Sigmoid colon (tissue), 4 donors: Measurements from ENCODE around the gene CCDC92.

Experiments used
- POLR2AphosphoS5 ChIP-seq, 4 donors: sonication (generic); formaldehyde crosslinking; IDR thresholded peaks; one replicate each; pipeline ENCODE4 v1.6.1; 2017; ENCODE audit warnings: antibody characterized with exemption in 4 of 4
- TF ChIP-seq, protein P1 (sequence below), 4 experiments: fragments of 450-650 bp in 3 of 4; fragments of 200-600 bp in 1 of 4; IDR thresholded peaks; one replicate each; pipeline ENCODE4 v1.5.1; 2016 to 2019; ENCODE audit warnings: antibody characterized with exemption in 4 of 4, mild to moderate bottlenecking in 3 of 4, moderate library complexity in 2 of 4

DNA sequence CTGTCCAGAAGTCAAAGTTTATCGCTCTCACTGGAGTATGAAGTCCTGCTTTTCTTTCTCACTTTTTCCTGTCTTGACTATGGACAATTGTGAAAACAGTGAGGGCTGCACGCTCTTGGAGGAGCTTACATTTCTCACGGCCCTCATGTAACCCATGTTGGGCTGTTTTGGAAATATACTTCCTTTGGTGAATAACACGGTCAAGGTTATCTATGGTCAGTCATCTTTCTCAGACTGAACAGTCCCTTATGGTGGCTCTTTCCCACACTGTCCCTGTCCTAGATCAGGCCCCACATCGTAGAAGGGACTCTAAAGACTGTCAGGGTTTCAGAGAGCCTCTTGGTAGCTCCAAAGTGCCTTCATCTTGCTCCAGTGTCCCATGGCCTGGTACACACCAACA, 7.2 kb downstream of the CCDC92 start:
- TF ChIP-seq, protein P1, sequence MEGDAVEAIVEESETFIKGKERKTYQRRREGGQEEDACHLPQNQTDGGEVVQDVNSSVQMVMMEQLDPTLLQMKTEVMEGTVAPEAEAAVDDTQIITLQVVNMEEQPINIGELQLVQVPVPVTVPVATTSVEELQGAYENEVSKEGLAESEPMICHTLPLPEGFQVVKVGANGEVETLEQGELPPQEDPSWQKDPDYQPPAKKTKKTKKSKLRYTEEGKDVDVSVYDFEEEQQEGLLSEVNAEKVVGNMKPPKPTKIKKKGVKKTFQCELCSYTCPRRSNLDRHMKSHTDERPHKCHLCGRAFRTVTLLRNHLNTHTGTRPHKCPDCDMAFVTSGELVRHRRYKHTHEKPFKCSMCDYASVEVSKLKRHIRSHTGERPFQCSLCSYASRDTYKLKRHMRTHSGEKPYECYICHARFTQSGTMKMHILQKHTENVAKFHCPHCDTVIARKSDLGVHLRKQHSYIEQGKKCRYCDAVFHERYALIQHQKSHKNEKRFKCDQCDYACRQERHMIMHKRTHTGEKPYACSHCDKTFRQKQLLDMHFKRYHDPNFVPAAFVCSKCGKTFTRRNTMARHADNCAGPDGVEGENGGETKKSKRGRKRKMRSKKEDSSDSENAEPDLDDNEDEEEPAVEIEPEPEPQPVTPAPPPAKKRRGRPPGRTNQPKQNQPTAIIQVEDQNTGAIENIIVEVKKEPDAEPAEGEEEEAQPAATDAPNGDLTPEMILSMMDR (IDR thresholded peaks at IDR 0.05) = no peak
- TF ChIP-seq POLR2AphosphoS5 (IDR thresholded peaks at IDR 0.05) = no peak
